ENCODE data around the gene TPSD1. TPM values are rescaled to one million over a fixed set of nuclear protein-coding genes. Genes with fewer than 3 reads are reported as not detected.
"Not testable (repeated sequence)": the region's sequence is repeated elsewhere in the genome, so short reads cannot be mapped to it uniquely, and the experiment has no call there.

TPSD1 gene
- total RNA-seq, 1 donor from 2014 or later, result not detected

DNA sequence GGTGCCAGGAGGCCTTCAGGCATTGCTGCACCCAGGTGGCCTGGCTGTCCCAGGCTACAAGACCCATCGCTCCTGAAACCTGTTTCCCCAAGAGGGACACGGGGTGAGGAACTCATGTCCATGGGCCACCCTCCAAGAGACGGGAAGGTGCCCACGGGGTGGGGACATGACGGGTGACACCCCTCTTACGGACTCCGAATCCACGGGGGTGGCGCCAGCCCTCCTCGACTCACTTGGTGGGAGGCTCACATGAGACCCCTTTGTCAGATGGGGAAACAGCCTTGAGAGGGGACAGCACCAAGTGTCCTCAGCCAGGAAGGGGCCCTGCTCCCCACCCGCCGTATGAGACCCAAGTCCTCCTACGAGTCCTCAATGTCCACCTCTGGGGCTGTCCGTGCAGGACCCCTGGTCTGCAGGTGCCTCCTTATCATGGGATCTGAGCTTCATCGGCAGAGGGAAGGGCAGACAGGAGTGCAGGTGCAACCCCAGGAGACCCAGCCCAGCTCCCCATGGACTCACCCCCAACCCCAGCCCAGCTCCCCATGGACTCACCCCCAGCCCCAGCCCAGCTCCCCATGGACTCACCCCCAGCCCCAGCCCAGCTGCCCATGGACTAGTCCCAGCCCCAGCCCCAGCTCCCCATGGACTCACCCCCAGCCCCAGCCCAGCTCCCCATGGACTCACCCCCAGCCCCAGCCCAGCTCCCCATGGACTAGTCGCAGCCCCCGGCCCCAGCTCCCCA is 25.2 kb upstream of the TPSD1 start:
- H3K4me3 ChIP-seq (ENCODE audit: low read depth, low read length); DNase-seq (ENCODE audit: low read depth): not testable (repeated sequence)

DNA sequence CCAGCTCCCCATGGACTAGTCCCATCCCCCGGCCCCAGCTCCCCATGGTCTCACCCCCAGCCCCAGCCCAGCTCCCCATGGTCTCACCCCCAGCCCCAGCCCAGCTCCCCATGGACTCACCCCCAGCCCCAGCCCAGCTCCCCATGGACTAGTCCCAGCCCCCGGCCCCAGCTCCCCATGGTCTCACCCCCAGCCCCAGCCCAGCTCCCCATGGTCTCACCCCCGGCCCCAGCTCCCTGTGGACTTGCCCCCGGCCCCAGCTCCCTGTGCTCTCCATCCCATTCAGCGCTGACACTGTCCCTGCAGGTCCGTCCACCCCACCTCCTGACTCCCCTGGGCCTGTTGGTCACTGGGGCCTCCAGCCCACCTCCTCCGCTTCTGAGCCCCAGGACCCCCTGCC is 24.6 kb upstream of the TPSD1 start:
- not testable (repeated sequence) for H3K4me3 ChIP-seq (ENCODE audit: low read depth, low read length); DNase-seq (ENCODE audit: low read depth)

DNA sequence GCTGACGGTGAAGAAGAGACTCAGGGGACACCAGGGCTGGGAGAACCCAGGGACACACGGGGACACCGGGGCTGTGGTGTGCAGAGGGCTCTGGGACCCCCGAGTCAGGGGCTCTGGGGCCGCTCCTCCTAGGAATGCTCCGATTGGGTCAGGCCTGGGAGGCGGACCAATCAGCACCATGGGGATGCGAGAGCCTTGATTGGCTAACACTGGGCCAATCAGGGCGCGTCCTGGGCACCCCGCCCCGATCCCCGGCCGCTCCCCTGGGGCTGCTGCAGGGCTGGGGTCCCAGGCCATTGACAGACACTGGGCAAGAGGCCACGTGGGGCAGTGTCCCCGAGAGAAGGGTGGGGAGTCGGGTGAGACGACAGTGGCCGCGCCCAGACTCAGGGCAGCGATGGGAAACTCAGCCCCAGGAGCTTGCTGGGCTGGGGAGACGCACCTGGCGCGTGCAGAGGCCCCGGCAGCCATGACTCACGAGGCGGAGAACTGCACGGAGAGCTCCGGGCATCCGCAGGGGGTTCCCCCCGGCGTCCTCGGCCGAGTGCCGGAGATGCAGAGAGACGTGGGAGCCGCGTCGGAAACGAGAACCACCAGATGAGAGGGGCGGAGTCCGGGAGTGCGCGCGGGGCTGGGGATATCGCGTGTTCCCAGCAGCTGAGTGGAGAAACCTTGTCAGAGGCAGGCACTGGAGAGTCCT is 23.7 kb upstream of the TPSD1 start:
- H3K4me3 ChIP-seq (ENCODE audit: low read depth, low read length); DNase-seq (ENCODE audit: low read depth): not testable (repeated sequence)

DNA sequence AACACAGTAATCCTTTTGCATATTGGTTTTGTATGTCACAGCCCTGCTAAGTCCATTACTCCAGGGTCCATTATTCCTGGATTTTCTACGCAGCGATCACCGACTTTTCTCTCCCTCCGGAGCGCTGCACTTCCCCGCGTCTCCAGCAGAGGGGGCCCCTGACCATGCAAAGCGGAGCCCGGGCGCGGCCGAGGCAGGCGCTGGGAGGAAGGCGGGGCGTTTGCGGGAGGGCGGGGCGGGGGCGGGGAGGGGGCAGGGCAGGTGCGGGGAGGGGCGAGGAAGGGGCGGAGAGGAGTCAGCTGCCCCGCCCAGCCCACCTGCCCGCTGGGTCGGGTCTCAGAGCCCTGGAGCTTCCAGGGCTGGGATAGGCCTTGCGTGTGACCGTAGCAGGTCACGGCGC is 19.2 kb upstream of the TPSD1 start:
- not testable (repeated sequence) for DNase-seq (ENCODE audit: low read depth)

DNA sequence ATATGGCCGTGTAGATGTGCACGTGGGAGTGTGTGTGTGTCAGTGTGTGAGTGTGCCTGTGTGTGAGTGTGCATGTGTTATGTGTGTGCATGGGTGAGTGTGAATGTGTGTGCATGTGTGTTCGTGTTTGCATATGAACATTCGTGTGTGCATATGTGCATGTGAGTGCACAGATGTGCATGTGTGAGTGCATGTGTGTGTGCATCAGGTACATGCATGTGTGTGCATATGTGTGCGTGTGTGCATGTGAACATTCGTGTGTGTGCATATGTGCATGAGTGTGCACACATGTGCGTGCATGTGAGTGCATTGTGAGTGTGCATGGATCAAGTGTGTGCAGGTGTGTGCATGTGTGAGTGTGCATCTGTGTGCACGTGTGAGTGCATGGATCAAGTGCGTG is 17.9 kb upstream of the TPSD1 start:
- TF ChIP-seq, protein P1, sequence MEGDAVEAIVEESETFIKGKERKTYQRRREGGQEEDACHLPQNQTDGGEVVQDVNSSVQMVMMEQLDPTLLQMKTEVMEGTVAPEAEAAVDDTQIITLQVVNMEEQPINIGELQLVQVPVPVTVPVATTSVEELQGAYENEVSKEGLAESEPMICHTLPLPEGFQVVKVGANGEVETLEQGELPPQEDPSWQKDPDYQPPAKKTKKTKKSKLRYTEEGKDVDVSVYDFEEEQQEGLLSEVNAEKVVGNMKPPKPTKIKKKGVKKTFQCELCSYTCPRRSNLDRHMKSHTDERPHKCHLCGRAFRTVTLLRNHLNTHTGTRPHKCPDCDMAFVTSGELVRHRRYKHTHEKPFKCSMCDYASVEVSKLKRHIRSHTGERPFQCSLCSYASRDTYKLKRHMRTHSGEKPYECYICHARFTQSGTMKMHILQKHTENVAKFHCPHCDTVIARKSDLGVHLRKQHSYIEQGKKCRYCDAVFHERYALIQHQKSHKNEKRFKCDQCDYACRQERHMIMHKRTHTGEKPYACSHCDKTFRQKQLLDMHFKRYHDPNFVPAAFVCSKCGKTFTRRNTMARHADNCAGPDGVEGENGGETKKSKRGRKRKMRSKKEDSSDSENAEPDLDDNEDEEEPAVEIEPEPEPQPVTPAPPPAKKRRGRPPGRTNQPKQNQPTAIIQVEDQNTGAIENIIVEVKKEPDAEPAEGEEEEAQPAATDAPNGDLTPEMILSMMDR (conservative IDR thresholded peaks at IDR 0.05; ENCODE audit: low read depth, low read length), result no peak
- H3K4me3 ChIP-seq (ENCODE audit: low read depth, low read length), result no peak overlapping the region
- DNase-seq (ENCODE audit: low read depth), result no peak

More for the DNA sequence above, 19.2 kb upstream of the TPSD1 start:
- not testable (repeated sequence) for H3K4me3 ChIP-seq (ENCODE audit: low read depth, low read length)

DNA sequence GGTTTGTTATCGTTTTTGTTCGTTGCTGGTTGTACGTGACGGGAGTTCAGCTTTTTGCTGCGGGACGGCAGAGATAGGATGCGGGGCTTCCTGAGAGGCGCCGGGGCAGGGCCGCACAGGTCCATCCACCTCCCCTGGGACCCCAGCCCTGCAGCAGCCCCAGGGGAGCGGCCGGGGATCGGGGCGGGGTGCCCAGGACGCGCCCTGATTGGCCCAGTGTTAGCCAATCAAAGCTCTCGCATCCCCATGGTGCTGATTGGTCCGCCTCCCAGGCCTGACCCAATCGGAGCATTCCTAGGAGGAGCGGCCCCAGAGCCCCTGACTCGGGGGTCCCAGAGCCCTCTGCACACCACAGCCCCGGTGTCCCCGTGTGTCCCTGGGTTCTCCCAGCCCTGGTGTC is 17.0 kb upstream of the TPSD1 start:
- H3K4me3 ChIP-seq (ENCODE audit: low read depth, low read length); DNase-seq (ENCODE audit: low read depth): not testable (repeated sequence)

DNA sequence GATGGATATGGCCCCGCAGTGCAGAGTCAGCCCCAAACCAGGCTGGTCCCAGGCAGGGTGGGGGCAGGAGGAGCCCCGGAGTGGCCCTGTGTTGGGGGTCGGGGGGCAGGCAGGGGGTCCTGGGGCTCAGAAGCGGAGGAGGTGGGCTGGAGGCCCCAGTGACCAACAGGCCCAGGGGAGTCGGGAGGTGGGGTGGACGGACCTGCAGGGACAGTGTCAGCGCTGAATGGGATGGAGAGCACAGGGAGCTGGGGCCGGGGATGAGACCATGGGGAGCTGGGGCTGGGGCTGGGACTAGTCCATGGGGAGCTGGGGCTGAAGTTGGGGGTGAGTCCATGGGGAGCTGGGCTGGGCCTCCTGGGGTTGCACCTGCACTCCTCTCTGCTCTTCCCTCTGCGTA is 16.3 kb upstream of the TPSD1 start:
- H3K4me3 ChIP-seq (ENCODE audit: low read depth, low read length); DNase-seq (ENCODE audit: low read depth): not testable (repeated sequence)

DNA sequence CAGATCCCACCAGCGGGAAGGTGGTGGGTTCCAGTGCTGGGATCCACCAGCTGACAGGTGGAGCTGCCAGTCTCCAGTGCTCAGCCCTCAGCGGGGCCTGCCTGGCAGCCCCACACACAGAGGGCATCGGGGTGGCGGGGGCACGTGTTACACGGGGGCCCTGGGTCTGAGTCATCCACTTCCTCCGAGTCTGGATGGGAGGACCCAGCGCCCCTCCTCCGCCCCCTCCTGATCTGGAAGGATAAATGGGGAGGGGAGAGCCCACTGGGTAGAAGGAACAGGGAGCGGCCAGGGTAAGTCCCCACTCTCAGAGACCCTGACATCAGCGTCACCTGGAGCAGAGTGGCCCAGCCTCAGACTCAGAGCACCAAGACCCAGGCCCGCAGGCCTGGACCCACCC is 15.4 kb upstream of the TPSD1 start, which contains the start of gene TPSAB1:
Gene TPSAB1 (plus strand): TSS at position 270 of the 400 bp plus-strand sequence. CDS start 234 bp downstream, outside the sequence.
- DNase-seq (ENCODE audit: low read depth); H3K4me3 ChIP-seq (ENCODE audit: low read depth, low read length): not testable (repeated sequence)

DNA sequence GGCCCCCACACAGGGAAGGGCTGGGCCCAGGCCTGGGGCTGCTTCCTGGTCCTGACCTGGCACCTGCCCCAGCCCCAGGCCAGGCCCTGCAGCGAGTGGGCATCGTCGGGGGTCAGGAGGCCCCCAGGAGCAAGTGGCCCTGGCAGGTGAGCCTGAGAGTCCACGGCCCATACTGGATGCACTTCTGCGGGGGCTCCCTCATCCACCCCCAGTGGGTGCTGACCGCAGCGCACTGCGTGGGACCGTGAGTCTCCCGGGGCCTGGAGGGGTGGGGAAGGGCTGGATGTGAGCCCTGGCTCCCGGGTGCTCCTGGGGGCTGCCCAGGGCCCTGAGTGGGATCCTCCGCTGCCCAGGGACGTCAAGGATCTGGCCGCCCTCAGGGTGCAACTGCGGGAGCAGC is 14.8 kb upstream of the TPSD1 start:
- not testable (repeated sequence) for H3K4me3 ChIP-seq (ENCODE audit: low read depth, low read length); DNase-seq (ENCODE audit: low read depth)

DNA sequence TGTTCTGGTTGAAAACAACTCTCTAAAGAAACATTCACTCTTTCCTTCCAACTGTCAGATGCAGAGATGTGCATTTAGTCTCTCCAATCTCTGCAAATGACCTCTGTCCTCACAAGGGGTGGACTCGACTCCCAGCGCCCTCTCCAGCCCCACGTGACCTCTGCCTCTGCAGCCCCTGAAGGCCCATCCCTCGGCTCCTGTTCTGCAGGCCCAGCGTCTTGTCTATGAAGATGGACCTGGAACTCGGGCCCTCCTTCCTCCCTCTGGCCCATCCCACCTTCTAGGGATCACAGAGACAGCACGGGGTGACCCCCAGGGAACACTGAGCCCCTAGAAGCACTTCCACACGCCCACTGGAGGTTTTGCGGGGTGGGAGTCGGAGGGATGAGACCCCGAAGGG is 12.5 kb upstream of the TPSD1 start:
- DNase-seq (ENCODE audit: low read depth); H3K4me3 ChIP-seq (ENCODE audit: low read depth, low read length): not testable (repeated sequence)

DNA sequence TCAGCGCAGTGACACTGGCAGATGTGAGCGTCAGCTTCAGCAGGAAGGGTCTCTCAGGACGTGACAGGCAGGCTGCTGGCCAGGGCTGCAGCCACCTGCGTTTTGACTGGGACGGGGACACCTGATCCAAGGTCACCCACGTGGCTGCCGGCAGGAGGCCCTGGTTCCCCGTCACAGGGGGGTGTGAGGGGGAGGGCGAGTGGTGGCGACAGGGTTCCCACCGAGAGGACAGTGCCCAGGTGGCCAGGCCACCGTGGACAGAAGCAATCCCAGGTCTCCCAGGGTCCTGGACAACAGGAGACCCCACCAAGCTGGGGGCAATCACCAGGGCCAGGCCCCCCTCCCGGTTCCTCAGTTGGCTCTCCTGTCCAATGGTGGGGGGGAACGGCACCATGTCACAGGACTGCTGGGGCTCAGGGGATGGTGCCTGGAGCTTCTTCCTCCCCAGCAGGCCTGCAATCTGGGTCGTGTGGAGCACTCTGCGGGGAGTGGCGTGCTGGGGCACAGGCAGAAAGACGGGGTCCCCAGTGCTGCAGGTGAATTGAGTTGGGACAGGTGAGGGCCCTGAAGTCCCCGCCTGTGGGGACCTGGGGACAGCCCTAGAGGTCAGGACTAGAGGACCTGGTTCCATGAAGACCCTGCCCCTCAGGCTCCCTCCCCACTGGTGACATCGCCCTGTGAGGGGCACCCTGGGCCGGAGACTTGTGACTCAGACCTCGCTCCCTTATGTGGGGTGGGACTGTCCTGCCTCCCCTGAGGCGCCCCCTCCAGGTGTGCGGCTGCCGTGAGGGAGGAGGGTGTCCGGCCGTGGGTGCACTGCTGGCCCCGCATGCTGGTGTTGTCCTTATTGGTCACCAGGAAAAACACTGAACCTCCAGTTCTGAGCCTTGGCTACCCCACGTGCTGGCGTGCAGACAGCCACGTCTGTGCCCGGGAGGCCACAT is 11.7 kb upstream of the TPSD1 start:
- DNase-seq (ENCODE audit: low read depth); H3K4me3 ChIP-seq (ENCODE audit: low read depth, low read length): not testable (repeated sequence)

DNA sequence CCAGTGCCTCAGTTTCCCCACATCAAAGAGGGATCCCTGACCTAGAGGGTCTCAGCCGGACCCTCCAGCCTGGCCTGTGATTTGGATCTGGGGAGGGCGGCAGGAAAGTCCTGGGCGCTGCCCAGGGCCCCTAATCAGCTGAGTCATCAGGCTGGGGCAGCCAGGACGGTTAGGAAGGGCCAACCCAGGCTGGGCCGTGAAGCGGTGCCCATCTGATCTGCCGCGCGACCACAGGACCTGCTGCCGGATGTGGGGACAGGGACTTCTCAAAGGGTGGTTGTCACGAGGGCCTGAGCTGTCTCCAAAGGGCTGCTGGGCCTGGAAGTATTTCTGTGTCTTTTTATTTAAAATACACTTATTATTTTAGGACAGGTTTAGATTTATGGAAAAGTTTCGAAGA is 11.0 kb upstream of the TPSD1 start:
- TF ChIP-seq, protein P1 (conservative IDR thresholded peaks at IDR 0.05; ENCODE audit: low read depth, low read length), result no peak
- no peak overlapping the region for H3K4me3 ChIP-seq (ENCODE audit: low read depth, low read length)
- no peak for DNase-seq (ENCODE audit: low read depth)
